Measurements from ENCODE around the gene HNRNPUL1. TPM values are rescaled to one million over a fixed set of nuclear protein-coding genes. Genes with fewer than 3 reads are reported as not detected.

The HNRNPUL1 gene
- total RNA-seq, 1 experiment from 2014 or later, result 201 TPM

- Histone ChIP-seq H3K4me1 (ENCODE audit: control insufficient read depth in 1 of 2, insufficient read depth in 2 of 2, low read length in 2 of 2) (peaks cover 11 to 29% of the 10 kb centered on the region in 2 experiments; a peak in 3 of 4 replicates), H3K4me2 (ENCODE audit: low read length) (peak overlapping the region; percentile 95), H3K4me3 (replicated peaks in 1 of 2; ENCODE audit: low read depth in 1 of 2, low read length in 2 of 2) (peak overlapping the region; percentile 79 to 87), H3K9me2 (ENCODE audit: insufficient read depth) (no peaks in the 10 kb centered on the region), H3K27ac (ENCODE audit: low read depth, low read length) (peak overlapping the region; percentile 89; the same call in 1 of the 2 replicates), H3K9ac (ENCODE audit: low read length) (peak overlapping the region; percentile 83), H3K79me2 (ENCODE audit: insufficient read depth, low read length) (peaks cover 42% of the 10 kb centered on the region), H3K27me3 (ENCODE audit: insufficient read depth, low read length) (no peaks in the 10 kb centered on the region), H3K36me3 (ENCODE audit: control insufficient read depth in 1 of 2, insufficient read depth in 2 of 2, low read length in 2 of 2) (peaks cover 0 to 6% of the 10 kb centered on the region in 2 experiments; a peak in 1 of 4 replicates), H3K9me3 (ENCODE audit: control insufficient read depth in 1 of 2, insufficient read depth in 1 of 2, low read depth in 1 of 2, low read length in 2 of 2) (no peaks in the 10 kb centered on the region), H4K20me1 (ENCODE audit: insufficient read depth) (no peaks in the 10 kb centered on the region), H2AFZ (ENCODE audit: low read depth, low read length, poor library complexity, severe bottlenecking) (no peak overlapping the region)
- ATAC-seq (peak; percentile 1; the same call in 1 of the 2 replicates), DNase-seq (ENCODE audit: low read depth, low spot score) (no peak)
- TF ChIP-seq REST (IDR thresholded peaks at IDR 0.05; ENCODE audit: low read depth), result no peak
- no peak for TF ChIP-seq ELF1 (IDR thresholded peaks at IDR 0.05; ENCODE audit: borderline replicate concordance, low read depth)
- no peak for TF ChIP-seq POLR2A (IDR thresholded peaks at IDR 0.05; ENCODE audit: borderline replicate concordance, extremely low read depth, insufficient read depth, insufficient read length)
- TF ChIP-seq ATF3 (IDR thresholded peaks at IDR 0.05), result no peak
- TF ChIP-seq CTCF (IDR thresholded peaks at IDR 0.05 in 2 of 3, conservative IDR thresholded peaks at IDR 0.05 in 1 of 3; ENCODE audit: borderline replicate concordance in 1 of 3, insufficient read depth in 1 of 3, low read depth in 2 of 3, low read length in 2 of 3), result no peak; a peak in 1 of 6 replicates
- no peak for TF ChIP-seq EZH2phosphoT487 (IDR thresholded peaks at IDR 0.05; ENCODE audit: borderline replicate concordance)
- no peak for TF ChIP-seq SRF (IDR thresholded peaks at IDR 0.05; ENCODE audit: low read depth)
- TF ChIP-seq SP1 (IDR thresholded peaks at IDR 0.05; ENCODE audit: low read depth), result no peak
- no peak for TF ChIP-seq MAX (IDR thresholded peaks at IDR 0.05)
- no peak for TF ChIP-seq EZH2 (IDR thresholded peaks at IDR 0.05)
- no peak for TF ChIP-seq RAD21 (IDR thresholded peaks at IDR 0.05; ENCODE audit: low read depth)
- TF ChIP-seq ZNF274 (IDR thresholded peaks at IDR 0.05; ENCODE audit: low read depth, low read length), result no peak
- TF ChIP-seq POLR2AphosphoS5 (IDR thresholded peaks at IDR 0.05; ENCODE audit: low read depth, low read length), result no peak
- no peak for TF ChIP-seq ZFX (IDR thresholded peaks at IDR 0.05)
- no peak for TF ChIP-seq ZBTB33 (IDR thresholded peaks at IDR 0.05; ENCODE audit: extremely low read depth, insufficient replicate concordance, low read length)
- no peak for TF ChIP-seq CEBPB (IDR thresholded peaks at IDR 0.05; ENCODE audit: low read depth)
- no peak for TF ChIP-seq EGR1 (IDR thresholded peaks at IDR 0.05; ENCODE audit: low read depth)
- TF ChIP-seq FOSL1 (IDR thresholded peaks at IDR 0.05; ENCODE audit: low read depth), result no peak
- POLR2A ChIA-PET, result interaction anchor here (2.1 kb wide), 1 partner anchor 11 kb away, joined by 13 read pairs; the partner anchor contains the start of gene B9D2
- intact Hi-C loops (cut with micrococcal nuclease), result no loop called here
- CTCF ChIA-PET, result interaction anchor here (1.0 to 5.6 kb wide), 4 partner anchors 13 to 224 kb away, joined by 3 to 54 read pairs (median 3); partner anchors contain the start of genes B9D2, CEACAM21 and HNRNPUL1
- RAD21 ChIA-PET (ENCODE audit: low non-redundant PET in 1 of 2, low total read pairs in 2 of 2, uncharacterized antibody in 2 of 2, unreplicated experiment in 2 of 2), result interaction anchor here in 1 of 2 experiments (1.2 kb wide), 1 partner anchor 12 kb away, joined by 4 read pairs; the partner anchor contains the start of gene B9D2
- no TSS peak for BruUV-seq (replicated peaks)
Measured at GRCh38 chr19:41352279-41352608, 88.1 kb downstream of the HNRNPUL1 start.

Measured in HCT116 (cell line).